HG02678 (cell line): Measurements from ENCODE around the gene FALEC.
"Not testable (repeated sequence)": the region's sequence is repeated elsewhere in the genome, so short reads cannot be mapped to it uniquely, and the experiment has no call there.

Experiments used
- ATAC-seq: cut with Tn5 transposase; IDR thresholded peaks from one replicate; pipeline ENCODE4 v1.9.1; 2021; ENCODE audit warnings: mild to moderate bottlenecking, moderate library complexity; ENCODE audit not compliant: unreplicated experiment

FALEC gene

GRCh38 chr1:150573648-150574071 lies 58.1 kb downstream of the FALEC start:
- not testable (repeated sequence) for ATAC-seq

GRCh38 chr1:150574260-150575071 lies 58.9 kb downstream of the FALEC start:
- ATAC-seq = no peak

- ATAC-seq = no peak
Measured at GRCh38 chr1:150575072-150575489, 59.5 kb downstream of the FALEC start.

- no peak for ATAC-seq
Measured at GRCh38 chr1:150575518-150576366, 60.2 kb downstream of the FALEC start.

- ATAC-seq = no peak
Measured at GRCh38 chr1:150576367-150576711, 60.8 kb downstream of the FALEC start.

GRCh38 chr1:150576794-150577556 lies 61.4 kb downstream of the FALEC start:
- ATAC-seq = no peak

- ATAC-seq = no peak
Measured at GRCh38 chr1:150577557-150578271, 62.2 kb downstream of the FALEC start.

- no peak for ATAC-seq
Measured at GRCh38 chr1:150578272-150579109, 62.9 kb downstream of the FALEC start.

GRCh38 chr1:150579110-150579944 lies 63.8 kb downstream of the FALEC start, which contains the start of gene MCL1:
MCL1 (minus strand) TSS chr1:150579610; CDS start chr1:150579530, 80 bp downstream.
- peak; percentile 82 for ATAC-seq

GRCh38 chr1:150579945-150580642 lies 64.5 kb downstream of the FALEC start:
- ATAC-seq = no peak

- ATAC-seq = not testable (repeated sequence)
Measured at GRCh38 chr1:150580966-150581365, 65.4 kb downstream of the FALEC start.

- ATAC-seq = not testable (repeated sequence)
Measured at GRCh38 chr1:150581437-150581836, 65.9 kb downstream of the FALEC start.

- not testable (repeated sequence) for ATAC-seq
Measured at GRCh38 chr1:150581962-150582361, 66.4 kb downstream of the FALEC start.

- no peak for ATAC-seq
Measured at GRCh38 chr1:150582371-150582770, 66.8 kb downstream of the FALEC start.
